ENCODE measurements around the gene EGFLAM. TPM values are rescaled to one million over a fixed set of nuclear protein-coding genes. Genes with fewer than 3 reads are reported as not detected.

EGFLAM gene
- total and polyA plus RNA-seq, 2 donors (not counting 3 experiments of a cell fraction or from before 2014, with no cell fraction given) = 1.2 to 2.7 TPM

GRCh38 chr5:38241655-38242054, 16.7 kb upstream of the EGFLAM start:
- no peak overlapping the region for H3K27ac ChIP-seq (ENCODE audit: insufficient read depth, low read depth, low read length)
- POLR2A ChIA-PET = no interaction called here
- H4K20me1 ChIP-seq (replicated peaks; ENCODE audit: control insufficient read depth, extremely low read depth, insufficient read depth, low read length) = no peaks in the 10 kb centered on the region
- H3K9me3 ChIP-seq (replicated peaks; ENCODE audit: control insufficient read depth, insufficient read depth, low read length) = no peaks in the 10 kb centered on the region
- no TSS peak for BruUV-seq (replicated peaks)
- CTCF ChIA-PET = no interaction called here
- FAIRE-seq = no peak
- intact Hi-C loops (cut with micrococcal nuclease) = no loop called here
- no peak for DNase-seq (ENCODE audit: low read depth, low spot score)
- TF ChIP-seq GATA2 (IDR thresholded peaks at IDR 0.05; ENCODE audit: insufficient read depth, insufficient read length, low read depth, low read length) (no peak), POLR2A (IDR thresholded peaks at IDR 0.05; ENCODE audit: low read depth, low read length) (no peak), CTCF (IDR thresholded peaks at IDR 0.05; ENCODE audit: extremely low read depth in 1 of 2, insufficient read depth in 1 of 2, low read depth in 1 of 2, low read length in 2 of 2) (no peak), MYC (IDR thresholded peaks at IDR 0.05; ENCODE audit: low read depth, low read length) (no peak), POLR2AphosphoS5 (IDR thresholded peaks at IDR 0.05; ENCODE audit: insufficient read depth, low read depth, low read length) (no peak)
- H3K4me3 ChIP-seq (replicated peaks in 1 of 3; ENCODE audit: insufficient read depth in 1 of 3, low read depth in 1 of 3, low read length in 3 of 3) = no peak overlapping the region
- no peaks in the 10 kb centered on the region for H3K79me2 ChIP-seq (ENCODE audit: control insufficient read depth, insufficient read depth, low read length)
- H3K36me3 ChIP-seq (ENCODE audit: control insufficient read depth in 2 of 2, extremely low read depth in 1 of 2, insufficient read depth in 2 of 2, low read length in 2 of 2) = no peaks in the 10 kb centered on the region
- dilution Hi-C loops (cut with MboI; ENCODE audit: extremely low pct_ligation_motif_present, low sequenced_read_pairs) = no loop called here
- H3K9me1 ChIP-seq (replicated peaks; ENCODE audit: control insufficient read depth, extremely low read depth, insufficient read depth, low read length) = no peaks in the 10 kb centered on the region
- H3K27me3 ChIP-seq (ENCODE audit: control insufficient read depth in 2 of 2, insufficient read depth in 2 of 2, low read length in 2 of 2) = peaks cover 2 to 9% of the 10 kb centered on the region in 2 experiments
- H3K9ac ChIP-seq (replicated peaks; ENCODE audit: extremely low read depth, insufficient read depth, low read length) = no peak overlapping the region
- no peak overlapping the region for H2AFZ ChIP-seq (ENCODE audit: low read depth, low read length)
- no peak overlapping the region for H3K4me2 ChIP-seq (ENCODE audit: insufficient read depth, low read length)
- H3K4me1 ChIP-seq (ENCODE audit: control insufficient read depth, extremely low read depth, insufficient read depth, low read length) = no peaks in the 10 kb centered on the region

DNA sequence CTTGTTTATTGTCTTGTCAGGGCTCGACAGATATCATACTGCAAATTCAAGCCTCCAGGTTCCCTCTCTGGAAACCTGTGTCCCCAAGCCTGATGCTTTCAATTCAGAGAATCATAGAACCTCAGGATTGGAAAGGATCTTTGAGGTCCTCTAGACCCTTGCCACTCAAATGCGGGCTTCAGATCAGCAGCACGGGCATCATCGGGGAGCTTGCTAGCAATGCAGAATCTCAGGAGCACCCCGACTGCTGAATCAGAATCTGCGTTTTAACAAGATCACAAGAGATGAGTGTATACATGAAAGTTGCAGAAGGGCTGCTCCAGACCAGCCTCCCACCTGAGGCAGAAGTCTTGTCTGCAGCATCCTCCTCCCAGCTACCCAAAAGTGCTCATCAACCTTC, 13.1 kb upstream of the EGFLAM start:
- no peak overlapping the region for H3K9ac ChIP-seq (replicated peaks; ENCODE audit: extremely low read depth, insufficient read depth, low read length)
- no peaks in the 10 kb centered on the region for H3K36me3 ChIP-seq (ENCODE audit: control insufficient read depth in 2 of 2, extremely low read depth in 1 of 2, insufficient read depth in 2 of 2, low read length in 2 of 2)
- H3K27me3 ChIP-seq (ENCODE audit: control insufficient read depth in 2 of 2, insufficient read depth in 2 of 2, low read length in 2 of 2) = peaks cover 2 to 9% of the 10 kb centered on the region in 2 experiments
- H3K4me1 ChIP-seq (ENCODE audit: control insufficient read depth, extremely low read depth, insufficient read depth, low read length) = no peaks in the 10 kb centered on the region
- dilution Hi-C loops (cut with MboI; ENCODE audit: extremely low pct_ligation_motif_present, low sequenced_read_pairs) = no loop called here
- no peak for TF ChIP-seq MAX (IDR thresholded peaks at IDR 0.05; ENCODE audit: insufficient read depth, insufficient read length)
- TF ChIP-seq GATA2 (IDR thresholded peaks at IDR 0.05; ENCODE audit: insufficient read depth, insufficient read length, low read depth, low read length) = no peak
- no peak for TF ChIP-seq MYC (IDR thresholded peaks at IDR 0.05; ENCODE audit: low read depth, low read length)
- no peak for TF ChIP-seq CTCF (IDR thresholded peaks at IDR 0.05; ENCODE audit: extremely low read depth in 1 of 2, insufficient read depth in 1 of 2, low read depth in 1 of 2, low read length in 2 of 2)
- no peak for TF ChIP-seq POLR2AphosphoS5 (IDR thresholded peaks at IDR 0.05; ENCODE audit: insufficient read depth, low read depth, low read length)
- no peak for TF ChIP-seq JUN (IDR thresholded peaks at IDR 0.05; ENCODE audit: borderline replicate concordance, insufficient read depth, insufficient read length, low read depth)
- TF ChIP-seq POLR2A (IDR thresholded peaks at IDR 0.05; ENCODE audit: low read depth, low read length) = no peak
- no peak for TF ChIP-seq EZH2 (IDR thresholded peaks at IDR 0.05; ENCODE audit: borderline replicate concordance, low read depth, low read length, severe bottlenecking)
- no peak for TF ChIP-seq FOS (IDR thresholded peaks at IDR 0.05; ENCODE audit: borderline replicate concordance, insufficient read depth, low read length)
- no peaks in the 10 kb centered on the region for H4K20me1 ChIP-seq (replicated peaks; ENCODE audit: control insufficient read depth, extremely low read depth, insufficient read depth, low read length)
- no peak overlapping the region for H3K4me3 ChIP-seq (replicated peaks in 1 of 3; ENCODE audit: insufficient read depth in 1 of 3, low read depth in 1 of 3, low read length in 3 of 3)
- BruUV-seq (replicated peaks) = no TSS peak
- H2AFZ ChIP-seq (ENCODE audit: low read depth, low read length) = no peak overlapping the region
- intact Hi-C loops (cut with micrococcal nuclease) = no loop called here
- H3K9me3 ChIP-seq (replicated peaks; ENCODE audit: control insufficient read depth, insufficient read depth, low read length) = no peaks in the 10 kb centered on the region
- no peaks in the 10 kb centered on the region for H3K79me2 ChIP-seq (ENCODE audit: control insufficient read depth, insufficient read depth, low read length)
- FAIRE-seq (no peak), DNase-seq (ENCODE audit: low read depth, low spot score) (no peak)
- no peaks in the 10 kb centered on the region for H3K9me1 ChIP-seq (replicated peaks; ENCODE audit: control insufficient read depth, extremely low read depth, insufficient read depth, low read length)
- H3K4me2 ChIP-seq (ENCODE audit: insufficient read depth, low read length) = no peak overlapping the region
- H3K27ac ChIP-seq (ENCODE audit: insufficient read depth, low read depth, low read length) = no peak overlapping the region
- POLR2A ChIA-PET = no interaction called here
- CTCF ChIA-PET = interaction anchor here (3.7 kb wide), 1 partner anchor 20 kb away, joined by 18 read pairs; no protein-coding TSS in a partner anchor
